GM13976 (cell line): Measurements from ENCODE around the gene SULT1B1.
"Not testable (repeated sequence)": the region's sequence is repeated elsewhere in the genome, so short reads cannot be mapped to it uniquely, and the experiment has no call there.

Experiments used
- DNase-seq: peaks from one replicate; pipeline ENCODE4 v3.0.0; 2012; ENCODE audit warnings: low spot score
- CTCF ChIP-seq: IDR thresholded peaks from 2 replicates; pipeline ENCODE4 v1.5.1; 2012; ENCODE audit warnings: borderline replicate concordance, mild to moderate bottlenecking; ENCODE audit not compliant: insufficient read depth; ENCODE audit errors: extremely low read depth, missing control alignments, control extremely low read depth
- in situ Hi-C: fragments of 300-500 bp; cut with MboI; formaldehyde crosslinking; loops from one replicate; pipeline ENCODE4 v1.12.0; 2022; ENCODE audit warnings: low sequenced_read_pairs, mixed read lengths, inconsistent platforms; ENCODE audit not compliant: unreplicated experiment

SULT1B1 gene

DNA sequence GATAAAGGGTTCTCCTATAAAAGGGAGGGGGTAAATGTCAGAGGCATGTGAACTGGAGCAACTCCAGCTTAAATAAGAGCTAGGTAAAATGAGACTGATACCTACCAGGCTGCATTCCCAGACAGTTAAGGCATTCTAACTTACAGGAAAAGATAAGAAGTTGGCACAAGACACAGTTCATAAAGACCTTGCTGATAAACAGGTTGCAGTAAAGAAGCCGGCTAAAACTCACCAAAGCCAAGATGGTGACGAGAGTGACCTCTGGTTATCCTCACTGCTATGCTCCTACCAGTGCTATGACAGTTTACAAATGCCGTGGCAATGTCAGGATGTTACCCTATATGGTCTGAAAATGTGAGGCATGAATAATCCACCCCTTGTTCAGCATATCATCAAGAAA, 13.1 kb upstream of the SULT1B1 start:
- no peak for TF ChIP-seq CTCF
- DNase-seq = no peak
- in situ Hi-C loops = no loop called here

DNA sequence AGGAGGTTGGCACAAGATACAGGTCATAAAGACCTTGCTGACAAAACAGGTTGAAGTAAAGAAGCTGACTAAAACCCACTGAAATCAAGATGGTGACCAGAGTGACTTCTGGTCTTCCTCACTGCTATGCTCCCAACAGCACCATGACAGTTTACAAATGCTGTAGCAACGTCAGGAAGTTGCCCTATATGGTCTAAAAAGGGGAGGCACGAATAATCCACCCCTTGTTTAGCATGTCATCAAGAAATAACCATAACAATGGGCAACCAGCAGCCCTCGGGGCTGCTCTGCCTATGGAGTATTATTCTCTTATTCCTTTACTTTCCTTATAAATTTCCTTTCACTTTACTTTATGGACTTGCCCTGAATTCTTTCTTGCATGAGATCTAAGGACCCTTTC, 8.1 kb upstream of the SULT1B1 start:
- DNase-seq, in situ Hi-C loops: not testable (repeated sequence)

- TF ChIP-seq CTCF = no peak
- DNase-seq = no peak
- in situ Hi-C loops = no loop called here
Observed at GRCh38 chr4:69765751-69766150, 5.3 kb upstream of the SULT1B1 start.

- in situ Hi-C loops = no loop called here
Observed at GRCh38 chr4:69764311-69764710, 3.9 kb upstream of the SULT1B1 start.

GRCh38 chr4:69763233-69763632, 2.8 kb upstream of the SULT1B1 start:
- in situ Hi-C loops = no loop called here
- no peak for TF ChIP-seq CTCF
- DNase-seq = no peak

More at GRCh38 chr4:69764311-69764710, 3.9 kb upstream of the SULT1B1 start:
- TF ChIP-seq CTCF = no peak
- DNase-seq = no peak

- in situ Hi-C loops = no loop called here
- DNase-seq = no peak
- TF ChIP-seq CTCF = no peak
Observed at GRCh38 chr4:69759189-69759604, 1.2 kb downstream of the SULT1B1 start.

DNA sequence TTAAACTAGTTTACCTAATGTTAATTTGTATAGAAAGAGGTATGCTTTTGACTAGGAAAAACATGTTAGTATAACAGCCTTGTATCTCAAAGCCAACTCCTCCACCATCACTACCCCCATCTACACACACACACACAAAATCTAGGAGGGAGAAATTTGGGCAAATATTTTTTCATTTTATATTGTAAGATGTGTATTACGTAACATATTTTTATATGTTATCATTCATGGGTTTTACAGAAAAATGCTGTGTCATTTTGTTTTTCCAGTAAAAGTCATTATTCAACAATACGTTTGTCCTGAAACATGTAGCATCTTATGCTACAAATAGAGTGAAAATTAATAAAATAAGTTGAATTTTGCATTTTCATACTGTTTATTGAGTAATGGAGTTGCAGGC, 3.0 kb downstream of the SULT1B1 start:
- in situ Hi-C loops = no loop called here
- DNase-seq = no peak
- TF ChIP-seq CTCF = no peak
